ENCODE data around the gene CAMK1D.
"Not testable (repeated sequence)": the region's sequence is repeated elsewhere in the genome, so short reads cannot be mapped to it uniquely, and the experiment has no call there.

CAMK1D gene

GRCh38 chr10:12431151-12432101 is 82.1 kb downstream of the CAMK1D start:
- DNase-seq (ENCODE audit: low spot score) = no peak

DNA sequence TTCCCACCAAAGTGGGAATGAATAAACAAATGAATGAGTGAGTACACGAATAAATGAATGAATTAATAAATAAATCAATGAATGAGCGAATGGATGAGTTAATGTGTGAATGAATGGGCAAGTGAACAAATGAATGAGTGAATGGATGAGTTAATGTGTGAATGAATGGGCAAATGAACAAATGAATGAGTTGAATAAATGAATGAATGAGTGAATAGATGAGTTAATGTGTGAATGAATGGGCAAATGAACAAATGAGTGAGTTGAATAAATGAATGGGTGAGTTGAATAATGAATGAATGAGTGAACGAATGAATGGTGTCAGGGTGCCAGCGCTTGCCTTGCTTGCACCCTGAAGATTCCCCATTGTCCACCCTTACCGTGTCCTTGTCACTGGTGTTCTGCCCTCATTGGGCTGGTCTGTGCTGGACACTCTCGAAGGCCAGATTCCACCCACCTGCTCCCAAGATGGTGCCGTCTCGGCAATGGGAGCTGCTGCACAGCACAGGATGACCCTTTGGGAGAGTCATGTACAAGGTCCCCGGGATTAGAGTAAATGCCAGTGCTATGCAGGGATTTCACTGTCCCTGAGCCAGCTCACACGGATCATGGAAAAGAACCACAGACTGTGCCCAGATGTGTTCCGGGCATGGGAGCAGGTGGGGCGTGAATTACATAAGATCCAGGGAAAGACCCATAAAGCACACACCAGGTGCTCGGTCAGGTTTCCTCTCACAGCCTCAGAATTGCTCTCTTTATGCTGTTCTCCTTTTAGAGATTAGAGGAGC is 83.2 kb downstream of the CAMK1D start:
- no peak for DNase-seq (ENCODE audit: low spot score)

DNA sequence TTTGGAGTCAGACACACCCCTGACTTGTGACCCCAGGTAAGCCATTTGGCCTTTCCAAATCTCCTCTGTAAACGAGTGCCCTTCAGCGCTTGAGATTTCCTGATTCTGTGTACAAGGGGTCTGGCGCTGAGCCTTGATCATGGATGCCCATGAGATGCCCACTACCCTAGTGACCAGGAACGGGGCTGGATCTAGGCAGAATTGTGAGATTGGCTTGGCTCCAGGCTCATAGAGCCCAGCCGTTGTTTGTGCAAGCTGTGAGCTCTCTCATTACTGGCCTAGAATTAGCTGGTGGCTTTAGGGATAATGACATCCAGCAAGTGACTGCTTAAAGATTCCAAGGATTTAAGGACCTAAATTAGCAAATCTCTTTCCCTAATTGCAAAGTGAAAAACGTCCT is 84.9 kb downstream of the CAMK1D start:
- DNase-seq (ENCODE audit: low spot score) = no peak

- DNase-seq (ENCODE audit: low spot score) = not testable (repeated sequence)
These were observed 85.3 kb downstream of the CAMK1D start for GRCh38 chr10:12434677-12435076.

DNA sequence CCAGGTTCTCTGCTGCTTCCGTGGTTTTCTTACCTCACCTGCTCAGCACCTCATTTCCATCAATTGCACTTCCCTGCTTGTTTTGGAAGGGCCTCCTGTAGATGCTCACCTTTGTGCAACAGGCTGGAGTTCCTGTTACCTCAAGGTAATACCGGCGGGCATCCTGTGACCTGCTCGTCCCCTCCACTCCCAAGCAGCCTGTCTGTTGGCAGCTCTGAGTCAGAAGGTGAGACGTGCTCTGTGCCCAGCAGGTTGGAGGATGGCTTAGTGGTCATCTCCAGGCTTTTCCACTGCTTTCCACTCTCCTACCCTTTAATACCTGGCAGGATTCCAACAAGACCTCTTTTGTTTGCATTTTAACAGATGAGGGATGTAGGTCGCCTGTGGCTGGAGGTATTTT is 86.0 kb downstream of the CAMK1D start:
- DNase-seq (ENCODE audit: low spot score) = no peak

GRCh38 chr10:12438919-12439692 is 89.8 kb downstream of the CAMK1D start:
- no peak for DNase-seq (ENCODE audit: low spot score)

DNA sequence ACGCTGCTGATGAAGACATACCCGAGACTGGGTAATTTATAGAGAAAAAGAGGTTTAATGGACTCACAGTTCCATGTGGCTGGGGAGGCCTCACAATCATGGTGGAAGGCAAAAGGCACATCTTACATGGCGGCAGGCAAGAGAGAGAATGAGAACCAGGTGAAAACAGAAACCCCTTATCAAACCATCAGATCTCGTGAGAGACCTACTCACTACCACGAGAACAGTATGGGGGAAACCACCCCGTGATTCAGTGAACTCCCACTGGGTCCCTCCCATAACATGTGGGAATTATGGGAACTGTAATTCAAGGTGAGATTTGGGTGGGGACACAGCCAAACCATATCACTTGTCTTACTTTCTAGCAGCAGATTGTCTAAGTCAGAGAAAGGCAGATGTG is 90.4 kb downstream of the CAMK1D start:
- not testable (repeated sequence) for DNase-seq (ENCODE audit: low spot score)

- no peak for DNase-seq (ENCODE audit: low spot score)
These were observed 93.7 kb downstream of the CAMK1D start for GRCh38 chr10:12443026-12443425.

DNA sequence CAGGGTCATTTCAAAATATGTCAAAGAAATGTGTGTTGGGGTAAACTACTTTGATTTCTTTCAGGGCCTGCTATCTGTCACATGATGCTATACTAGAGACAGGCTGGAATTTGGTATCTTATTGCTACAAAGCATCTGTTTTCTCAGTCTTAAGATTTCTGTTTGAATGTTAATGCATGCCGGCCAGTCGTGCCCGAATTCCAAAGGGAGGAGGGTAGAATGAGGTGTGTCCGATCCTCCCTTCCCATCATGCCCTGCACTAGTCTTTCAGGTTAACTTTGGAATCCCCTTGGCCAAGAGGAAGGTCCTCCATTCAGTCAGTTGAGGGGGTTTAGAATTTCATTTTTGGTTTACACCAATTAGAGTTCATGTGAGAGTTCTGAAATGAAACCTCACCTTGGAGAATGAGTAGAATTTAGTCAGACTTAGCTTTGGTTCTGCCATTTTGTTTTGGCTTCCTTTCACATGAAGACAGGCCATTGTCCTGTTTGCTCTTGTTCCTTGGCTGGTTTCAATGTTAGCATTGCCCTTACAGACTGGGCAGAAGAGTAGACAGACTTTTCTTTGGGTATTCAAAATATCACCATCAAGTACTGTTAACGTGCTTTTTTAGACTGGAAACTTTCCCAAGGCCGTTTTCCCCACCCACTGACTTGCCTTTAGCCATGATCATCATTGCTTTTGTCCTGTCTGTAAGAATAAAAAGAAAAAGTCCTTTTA is 95.8 kb downstream of the CAMK1D start:
- no peak for DNase-seq (ENCODE audit: low spot score)

DNA sequence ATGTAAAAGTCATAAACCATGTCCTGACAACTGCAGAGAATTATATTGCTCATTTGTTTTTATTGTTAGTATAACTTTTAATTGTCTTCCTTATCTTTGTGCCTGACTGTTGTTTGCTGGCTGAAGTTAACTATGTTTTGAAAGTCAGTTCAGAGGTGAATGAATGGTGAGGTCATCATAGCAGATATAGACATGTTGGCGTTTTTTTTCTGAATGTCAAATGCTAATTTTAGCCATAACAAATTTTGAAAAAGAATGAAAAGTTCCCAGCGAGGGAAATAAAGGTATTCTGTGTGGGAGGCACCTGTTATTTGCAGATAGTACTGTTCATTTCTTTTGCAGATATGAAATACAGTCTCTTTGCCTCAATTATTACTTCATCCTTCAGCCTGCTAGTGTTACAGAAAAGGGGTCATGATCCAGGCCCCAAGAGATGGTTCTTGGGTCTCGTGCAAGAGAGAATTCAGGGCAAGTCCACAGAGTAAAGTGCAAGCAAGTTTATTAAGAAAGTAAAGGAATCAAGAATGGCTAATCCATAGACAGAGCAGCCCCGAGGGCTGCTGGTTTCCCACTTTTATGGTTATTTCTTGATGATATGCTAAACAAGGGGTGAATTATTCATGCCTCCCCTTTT is 96.5 kb downstream of the CAMK1D start:
- DNase-seq (ENCODE audit: low spot score) = no peak

- no peak for DNase-seq (ENCODE audit: low spot score)
These were observed 99.0 kb downstream of the CAMK1D start for GRCh38 chr10:12448340-12448728.

DNA sequence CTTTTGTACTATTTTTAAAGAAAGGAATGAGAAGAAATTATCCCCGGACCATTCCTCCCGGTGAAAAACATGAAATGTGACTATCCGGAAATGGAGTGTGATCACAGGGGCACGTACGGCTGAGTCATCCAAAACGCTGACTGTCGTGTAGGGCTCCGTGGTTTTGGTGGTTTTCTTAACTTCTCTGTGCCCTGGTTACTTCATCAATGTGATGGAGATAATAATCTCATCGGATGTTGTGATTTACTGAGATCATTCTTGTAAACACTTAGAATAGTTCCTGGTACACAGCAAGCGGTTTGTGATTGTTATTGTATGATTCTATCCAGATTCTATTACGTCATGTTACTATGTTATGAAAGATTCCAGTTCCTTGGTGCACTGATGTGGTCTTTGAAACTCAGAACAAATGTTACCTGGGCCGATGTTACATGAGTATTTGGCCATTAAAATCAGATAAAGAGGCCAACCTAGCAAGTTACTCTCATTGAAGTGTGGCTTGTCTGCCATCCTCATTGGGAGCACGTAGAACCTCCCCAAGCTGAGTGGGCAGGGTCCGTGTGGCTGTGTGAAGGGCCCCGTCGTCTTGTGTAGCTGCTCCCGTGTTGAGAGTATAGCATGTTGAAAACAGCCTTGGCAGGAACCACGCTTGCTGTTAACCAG is 99.5 kb downstream of the CAMK1D start:
- DNase-seq (ENCODE audit: low spot score) = peak; percentile 95

- no peak for DNase-seq (ENCODE audit: low spot score)
These were observed 106.0 kb downstream of the CAMK1D start for GRCh38 chr10:12455318-12455717.

DNA sequence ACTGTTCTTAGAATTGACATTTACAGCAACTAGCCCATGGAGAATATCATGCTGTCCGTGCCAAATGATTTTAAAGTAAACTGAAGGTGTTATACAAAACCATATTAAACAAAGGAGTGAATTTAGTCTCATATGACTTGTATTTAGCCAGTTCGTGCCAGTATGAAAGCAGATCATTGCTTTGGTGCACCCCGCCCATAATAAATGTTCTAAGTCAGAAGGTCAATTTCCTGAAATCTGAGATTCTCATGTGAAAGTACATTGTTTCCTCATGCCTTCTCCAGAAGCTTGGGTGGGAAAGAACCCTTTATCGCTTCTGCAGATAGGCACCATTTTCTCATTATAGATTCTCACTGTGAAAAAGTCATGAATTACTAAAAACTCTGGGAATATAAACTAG is 106.4 kb downstream of the CAMK1D start:
- DNase-seq (ENCODE audit: low spot score) = no peak

- no peak for DNase-seq (ENCODE audit: low spot score)
These were observed 110.0 kb downstream of the CAMK1D start for GRCh38 chr10:12459340-12459739.

GRCh38 chr10:12459762-12460161 is 110.4 kb downstream of the CAMK1D start:
- DNase-seq (ENCODE audit: low spot score) = no peak

GRCh38 chr10:12463459-12463838 is 114.1 kb downstream of the CAMK1D start:
- no peak for DNase-seq (ENCODE audit: low spot score)

GRCh38 chr10:12465385-12466136 is 116.2 kb downstream of the CAMK1D start:
- no peak for DNase-seq (ENCODE audit: low spot score)

GRCh38 chr10:12466704-12467305 is 117.5 kb downstream of the CAMK1D start:
- DNase-seq (ENCODE audit: low spot score) = no peak

Data from RKO (cell line).